ENCODE results near the gene KRT8.

The KRT8 gene

DNA sequence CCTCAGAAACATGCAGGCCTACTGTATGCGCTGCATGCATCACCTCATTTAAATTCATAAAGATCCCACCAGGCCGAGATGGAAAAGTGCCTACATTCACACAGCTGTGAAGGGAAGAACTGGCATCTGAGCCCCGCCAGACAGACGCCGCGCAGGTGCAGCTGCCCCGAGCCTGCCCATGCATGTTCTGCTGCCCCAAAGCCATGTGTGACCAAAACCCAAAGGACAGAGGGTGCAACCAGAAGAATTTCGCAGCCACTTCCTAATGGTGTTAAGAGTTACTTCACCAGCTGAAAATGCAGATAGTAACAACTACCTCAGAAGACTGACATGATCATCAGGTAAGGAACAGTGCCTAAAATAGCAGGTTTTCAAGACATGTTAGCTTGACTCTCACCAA, 13.5 kb upstream of the KRT8 start:
- no peak overlapping the region for H3K4me3 ChIP-seq
- no peak for DNase-seq (ENCODE audit: low spot score)
- TF ChIP-seq, protein P1, sequence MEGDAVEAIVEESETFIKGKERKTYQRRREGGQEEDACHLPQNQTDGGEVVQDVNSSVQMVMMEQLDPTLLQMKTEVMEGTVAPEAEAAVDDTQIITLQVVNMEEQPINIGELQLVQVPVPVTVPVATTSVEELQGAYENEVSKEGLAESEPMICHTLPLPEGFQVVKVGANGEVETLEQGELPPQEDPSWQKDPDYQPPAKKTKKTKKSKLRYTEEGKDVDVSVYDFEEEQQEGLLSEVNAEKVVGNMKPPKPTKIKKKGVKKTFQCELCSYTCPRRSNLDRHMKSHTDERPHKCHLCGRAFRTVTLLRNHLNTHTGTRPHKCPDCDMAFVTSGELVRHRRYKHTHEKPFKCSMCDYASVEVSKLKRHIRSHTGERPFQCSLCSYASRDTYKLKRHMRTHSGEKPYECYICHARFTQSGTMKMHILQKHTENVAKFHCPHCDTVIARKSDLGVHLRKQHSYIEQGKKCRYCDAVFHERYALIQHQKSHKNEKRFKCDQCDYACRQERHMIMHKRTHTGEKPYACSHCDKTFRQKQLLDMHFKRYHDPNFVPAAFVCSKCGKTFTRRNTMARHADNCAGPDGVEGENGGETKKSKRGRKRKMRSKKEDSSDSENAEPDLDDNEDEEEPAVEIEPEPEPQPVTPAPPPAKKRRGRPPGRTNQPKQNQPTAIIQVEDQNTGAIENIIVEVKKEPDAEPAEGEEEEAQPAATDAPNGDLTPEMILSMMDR (IDR thresholded peaks at IDR 0.05), result no peak
- no peak overlapping the region for H3K27ac ChIP-seq

DNA sequence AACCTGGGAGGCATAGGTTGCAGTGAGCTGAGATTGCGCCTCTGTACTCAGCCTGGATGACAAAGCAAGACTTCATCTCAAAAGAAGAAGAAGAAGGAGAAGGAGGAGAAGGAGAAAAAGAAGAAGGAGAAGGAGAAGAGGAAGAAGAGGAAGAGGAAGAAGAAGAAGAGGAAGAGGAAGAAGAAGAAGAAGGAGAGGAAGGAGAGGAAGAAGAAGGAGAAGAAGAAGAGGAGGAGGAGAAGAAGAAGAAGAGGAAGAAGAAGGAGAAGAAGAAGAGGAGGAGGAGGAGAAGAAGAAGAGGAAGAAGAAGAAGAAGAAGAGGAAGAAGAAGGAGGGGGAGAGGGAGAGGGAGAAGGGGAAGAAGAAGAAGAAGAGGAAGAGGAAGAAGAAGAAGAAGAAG, 12.9 kb upstream of the KRT8 start:
- no peak for DNase-seq (ENCODE audit: low spot score)
- TF ChIP-seq, protein P1 (IDR thresholded peaks at IDR 0.05), result no peak
- H3K27ac ChIP-seq, result no peak overlapping the region
- H3K4me3 ChIP-seq, result no peak overlapping the region

DNA sequence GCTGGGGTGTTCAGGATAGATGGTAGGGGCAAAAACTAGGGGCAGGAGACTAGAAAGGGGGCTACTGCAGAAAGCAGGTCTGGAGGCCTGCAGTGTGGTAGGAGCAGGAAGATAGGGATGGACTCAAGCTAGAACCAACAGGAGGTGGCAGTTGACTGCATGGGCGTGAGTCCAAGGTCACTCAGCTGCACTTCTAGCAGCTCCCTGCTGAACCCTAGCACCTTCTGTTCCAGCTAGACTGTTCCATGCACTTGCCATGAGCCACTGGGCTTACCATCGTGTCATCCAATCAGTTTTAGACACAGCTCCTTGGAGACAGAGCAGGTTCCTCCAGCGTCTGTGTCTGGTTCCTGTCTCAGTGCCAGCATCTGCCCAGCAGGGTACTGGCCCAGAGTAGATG, 11.3 kb upstream of the KRT8 start:
- DNase-seq (ENCODE audit: low spot score), result no peak
- Histone ChIP-seq H3K4me3 (no peak overlapping the region), H3K27ac (no peak overlapping the region)
- TF ChIP-seq, protein P1 (IDR thresholded peaks at IDR 0.05), result no peak

DNA sequence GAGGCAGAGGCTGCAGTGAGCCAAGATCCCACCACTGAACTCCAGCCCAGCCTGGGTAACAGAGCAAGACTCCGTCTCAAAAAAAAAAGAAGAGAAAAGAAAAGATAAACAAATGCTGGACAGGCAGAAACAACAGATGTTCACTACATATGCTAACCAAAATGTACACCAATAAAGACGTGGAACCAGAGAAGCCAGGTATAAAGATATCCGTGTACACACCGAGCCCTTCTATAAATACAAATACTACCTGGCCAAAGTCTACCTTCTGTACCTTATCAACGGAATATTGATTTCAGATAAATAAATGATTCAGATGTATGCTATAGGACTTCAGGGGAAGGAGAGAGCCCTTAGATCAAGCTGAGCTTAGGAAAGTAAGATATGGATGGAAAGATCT, 10.8 kb upstream of the KRT8 start:
- TF ChIP-seq, protein P1 (IDR thresholded peaks at IDR 0.05), result no peak
- H3K4me3 ChIP-seq, result no peak overlapping the region
- H3K27ac ChIP-seq, result no peak overlapping the region
- DNase-seq (ENCODE audit: low spot score), result no peak

DNA sequence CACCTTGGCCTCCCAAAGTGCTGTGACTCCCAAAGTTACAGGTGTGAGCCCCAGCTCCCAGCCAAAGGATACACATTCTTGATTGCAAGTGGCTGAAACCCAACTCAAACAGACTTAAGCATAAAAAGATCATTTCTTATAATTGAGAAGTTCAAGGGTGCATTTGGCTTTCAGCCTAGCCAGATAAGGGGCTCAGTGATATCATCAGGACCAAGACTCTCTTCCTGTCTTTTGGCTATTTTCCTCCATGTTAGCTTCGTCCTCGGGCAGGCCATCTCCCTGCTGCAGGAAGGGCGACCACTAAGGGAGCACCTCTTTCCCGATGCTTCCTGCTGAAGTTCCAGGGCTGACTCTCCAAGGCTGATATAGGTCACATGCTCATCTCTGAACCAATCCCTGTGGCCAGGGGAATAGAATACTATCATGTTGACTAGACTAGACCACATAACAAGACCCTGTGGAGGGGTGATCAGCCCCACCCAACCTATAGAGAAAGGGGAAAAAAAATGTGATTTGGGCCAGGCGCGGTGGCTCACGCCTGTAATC, 9.8 kb upstream of the KRT8 start:
- DNase-seq (ENCODE audit: low spot score), result no peak
- TF ChIP-seq, protein P1 (IDR thresholded peaks at IDR 0.05), result no peak
- H3K27ac ChIP-seq, result no peak overlapping the region
- no peak overlapping the region for H3K4me3 ChIP-seq

DNA sequence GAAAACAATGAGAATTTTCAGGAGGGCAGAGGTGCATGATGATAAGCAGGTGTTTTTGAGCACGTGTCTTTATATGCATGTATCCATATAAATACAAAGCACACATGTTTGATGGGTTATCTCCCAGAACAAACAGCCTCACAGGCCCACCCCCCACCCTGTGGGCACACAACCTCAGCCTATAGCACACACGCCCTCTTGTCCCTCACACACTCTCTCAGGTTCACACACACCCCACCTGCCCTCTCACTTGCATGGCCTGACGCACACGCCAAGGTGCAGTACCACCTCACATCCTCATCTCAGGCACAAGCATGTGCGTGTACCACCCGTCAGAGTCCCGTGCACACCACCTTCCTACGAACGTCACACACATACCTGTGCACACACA, 8.6 kb upstream of the KRT8 start:
- DNase-seq (ENCODE audit: low spot score), result no peak
- Histone ChIP-seq H3K4me3 (no peak overlapping the region), H3K27ac (no peak overlapping the region)
- TF ChIP-seq, protein P1 (IDR thresholded peaks at IDR 0.05), result no peak

DNA sequence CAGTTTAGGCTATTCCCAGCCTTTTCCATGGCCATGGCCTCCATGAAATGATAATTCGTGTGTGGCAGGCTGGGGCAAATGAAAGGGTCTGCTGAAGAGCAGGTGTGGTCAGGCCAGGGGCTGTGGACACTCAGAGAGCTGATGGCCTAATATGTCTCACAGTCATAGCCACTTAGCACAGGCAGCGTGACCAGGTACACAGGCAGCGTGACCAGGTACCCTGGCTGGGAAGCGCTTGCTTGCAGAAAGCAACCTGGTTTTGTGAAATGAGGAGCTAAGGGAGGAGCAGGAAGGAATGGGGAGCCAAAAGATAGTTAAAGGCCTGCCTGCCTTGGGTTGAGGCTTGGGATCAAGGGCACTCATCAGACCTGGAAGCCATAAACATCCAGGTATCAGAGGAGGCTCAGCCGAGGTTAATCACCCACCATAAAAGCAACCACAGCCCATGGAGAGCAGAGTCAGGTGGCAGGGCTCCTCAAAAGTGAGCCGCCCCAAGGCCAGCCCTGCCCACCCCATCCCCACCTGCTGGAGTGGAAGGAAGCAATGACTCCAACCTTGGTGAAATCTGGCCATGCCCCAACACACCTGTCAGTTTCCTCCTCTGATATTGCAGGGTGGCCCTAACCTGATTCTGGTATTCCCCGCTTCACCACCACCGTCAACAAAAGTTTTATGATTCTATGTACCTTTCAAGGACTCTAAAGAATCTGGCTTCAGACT, 8.0 kb upstream of the KRT8 start:
- TF ChIP-seq, protein P1 (IDR thresholded peaks at IDR 0.05), result no peak
- H3K27ac ChIP-seq, result no peak overlapping the region
- H3K4me3 ChIP-seq, result no peak overlapping the region
- DNase-seq (ENCODE audit: low spot score), result no peak

Data from coronary artery (tissue), 2 donors.